SK-MEL-5 (cell line): ENCODE measurements around the gene RC3H2. TPM values are rescaled to one million over a fixed set of nuclear protein-coding genes. Genes with fewer than 3 reads are reported as not detected.
"Not testable (repeated sequence)": the region's sequence is repeated elsewhere in the genome, so short reads cannot be mapped to it uniquely, and the experiment has no call there.

Experiments
- DNase-seq: peaks from one replicate; pipeline ENCODE4 v3.0.0-alpha.2; 2016; ENCODE audit warnings: low read depth, low spot score
- in situ Hi-C: cut with HindIII; loops from 2 replicates; pipeline ENCODE4 v1.10.0; 2016; ENCODE audit warnings: low sequenced_read_pairs, high pct_unique_total_duplicates, low pct_unique_long_range_greater_than_20kb
- total RNA-seq: library from RNA; depleted of rRNA; stranded (reverse); fragments of >200 nt; shearing (Covaris generic); gene quantifications from 2 replicates; pipeline ENCODE4 v1.2.3, GENCODE V29; 2014

Gene RC3H2
- total RNA-seq, 1 experiment from 2014 or later, result 44.7 TPM

- no peak for DNase-seq
Measured at GRCh38 chr9:122819791-122820489, 85.2 kb downstream of the RC3H2 start.

GRCh38 chr9:122819326-122819725 is 85.8 kb downstream of the RC3H2 start:
- no peak for DNase-seq
- in situ Hi-C loops, result no loop called here

More at GRCh38 chr9:122819791-122820489, 85.2 kb downstream of the RC3H2 start:
- in situ Hi-C loops, result no loop called here

DNA sequence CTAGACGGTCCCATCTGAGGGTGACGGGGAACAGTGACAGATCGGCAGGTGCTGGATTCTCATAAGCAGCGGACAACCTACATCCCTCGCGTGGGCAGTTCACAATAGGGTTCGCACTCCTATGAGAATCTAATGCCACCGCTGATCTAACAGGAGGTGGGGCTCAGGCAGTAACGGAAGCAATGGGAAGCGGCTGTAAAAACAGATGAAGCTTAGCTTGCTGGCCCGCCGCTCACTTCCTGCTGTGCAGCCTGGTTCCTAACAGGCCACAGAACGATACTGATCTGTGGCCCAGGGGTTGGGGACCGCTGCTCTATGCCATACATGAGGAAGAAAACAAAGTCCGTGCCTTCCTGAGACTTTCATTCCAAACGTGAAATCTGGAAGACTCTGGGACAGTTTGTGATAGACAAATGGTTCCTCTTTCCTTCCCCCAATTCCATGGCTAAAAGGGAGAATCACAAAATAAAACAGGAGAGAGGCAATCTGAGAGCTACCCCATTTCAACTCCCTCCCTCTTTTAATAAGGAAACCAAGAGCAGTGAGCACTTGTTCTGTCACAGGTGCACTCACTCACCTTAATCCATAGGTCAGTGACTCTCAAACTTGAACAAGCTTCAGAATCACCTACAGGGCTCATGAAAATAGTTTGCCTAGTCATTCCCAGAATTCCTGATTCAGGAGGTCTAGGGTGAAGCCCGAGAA is 88.8 kb downstream of the RC3H2 start:
- DNase-seq, result no peak
- in situ Hi-C loops, result no loop called here

- DNase-seq, result no peak
Measured at GRCh38 chr9:122815544-122815943, 89.6 kb downstream of the RC3H2 start.

GRCh38 chr9:122814545-122814944 is 90.6 kb downstream of the RC3H2 start:
- DNase-seq, result no peak
- in situ Hi-C loops, result no loop called here

More at GRCh38 chr9:122815544-122815943, 89.6 kb downstream of the RC3H2 start:
- in situ Hi-C loops, result no loop called here

DNA sequence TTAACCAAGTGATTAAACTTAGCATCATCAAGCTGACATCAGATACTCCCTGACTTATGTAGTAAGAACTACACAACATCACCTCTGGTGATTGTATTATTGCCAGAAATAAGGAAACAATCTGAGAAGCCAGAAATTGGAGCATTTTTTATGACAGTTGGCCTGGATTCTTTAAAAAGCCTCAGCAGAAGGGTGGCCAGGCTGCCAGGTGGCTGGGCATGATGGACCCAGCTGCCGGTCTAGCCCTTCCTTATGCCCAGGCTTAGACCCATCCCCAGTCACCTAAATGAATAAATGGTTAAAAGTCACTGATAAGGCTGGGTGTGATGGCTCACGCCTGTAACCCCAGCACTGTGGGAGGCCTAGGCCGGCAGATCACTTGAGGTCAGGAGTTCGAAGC is 92.4 kb downstream of the RC3H2 start:
- no peak for DNase-seq
- in situ Hi-C loops, result no loop called here

DNA sequence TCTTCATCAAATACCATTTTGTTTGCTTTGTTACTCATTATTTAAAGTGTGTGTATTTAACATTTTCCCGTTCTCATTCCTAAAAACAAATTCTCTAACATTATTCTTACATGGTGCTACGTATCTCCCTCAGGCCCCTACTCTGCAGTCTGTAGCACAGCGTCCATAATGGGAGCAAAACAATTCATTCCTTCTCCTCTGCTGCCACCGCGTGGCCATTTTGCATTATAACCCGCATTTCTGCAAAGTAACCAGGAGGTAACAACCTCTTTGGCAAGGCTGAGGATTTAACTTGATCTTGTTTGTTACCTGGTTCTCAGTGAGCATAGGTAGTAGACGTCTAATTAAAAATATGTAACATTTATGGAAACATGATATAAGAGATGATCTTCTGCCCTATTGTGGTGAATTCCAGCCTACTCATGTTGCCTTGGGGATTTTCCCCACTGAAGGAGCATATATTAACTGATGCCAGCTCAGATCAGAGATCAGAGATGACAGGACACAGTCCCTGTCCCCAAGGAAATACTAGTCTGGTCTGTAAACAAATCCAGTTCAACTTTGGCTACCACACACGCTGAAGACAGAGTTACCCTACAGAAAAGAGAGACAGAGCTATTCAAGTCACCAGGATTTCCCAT is 94.7 kb downstream of the RC3H2 start:
- peak; percentile 87 for DNase-seq
- in situ Hi-C loops, result no loop called here

DNA sequence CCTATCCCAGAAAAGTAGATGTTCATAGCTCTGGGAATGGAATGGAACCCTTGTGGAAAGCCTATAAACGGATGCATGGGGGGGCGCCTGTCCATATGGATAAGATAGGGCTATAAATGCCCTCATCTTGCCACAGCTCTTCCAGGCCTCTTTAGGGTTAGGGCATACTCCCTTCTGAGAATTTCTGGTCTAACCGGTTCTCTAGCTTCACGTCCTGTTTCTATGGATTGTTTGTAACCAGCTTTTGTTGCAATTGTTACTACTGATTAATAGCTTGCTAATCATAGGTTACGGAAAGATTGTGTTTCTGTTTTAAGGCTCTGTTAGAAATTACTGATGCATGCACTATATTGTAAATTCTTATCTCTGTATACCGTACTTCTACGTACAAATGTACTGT is 95.9 kb downstream of the RC3H2 start:
- DNase-seq, in situ Hi-C loops: not testable (repeated sequence)

- in situ Hi-C loops, result no loop called here
- no peak for DNase-seq
Measured at GRCh38 chr9:122808141-122808540, 97.0 kb downstream of the RC3H2 start.

- no peak for DNase-seq
- in situ Hi-C loops, result no loop called here
Measured at GRCh38 chr9:122807271-122807900, 97.8 kb downstream of the RC3H2 start.

- in situ Hi-C loops, result no loop called here
- DNase-seq, result no peak
Measured at GRCh38 chr9:122806661-122807060, 98.5 kb downstream of the RC3H2 start.

DNA sequence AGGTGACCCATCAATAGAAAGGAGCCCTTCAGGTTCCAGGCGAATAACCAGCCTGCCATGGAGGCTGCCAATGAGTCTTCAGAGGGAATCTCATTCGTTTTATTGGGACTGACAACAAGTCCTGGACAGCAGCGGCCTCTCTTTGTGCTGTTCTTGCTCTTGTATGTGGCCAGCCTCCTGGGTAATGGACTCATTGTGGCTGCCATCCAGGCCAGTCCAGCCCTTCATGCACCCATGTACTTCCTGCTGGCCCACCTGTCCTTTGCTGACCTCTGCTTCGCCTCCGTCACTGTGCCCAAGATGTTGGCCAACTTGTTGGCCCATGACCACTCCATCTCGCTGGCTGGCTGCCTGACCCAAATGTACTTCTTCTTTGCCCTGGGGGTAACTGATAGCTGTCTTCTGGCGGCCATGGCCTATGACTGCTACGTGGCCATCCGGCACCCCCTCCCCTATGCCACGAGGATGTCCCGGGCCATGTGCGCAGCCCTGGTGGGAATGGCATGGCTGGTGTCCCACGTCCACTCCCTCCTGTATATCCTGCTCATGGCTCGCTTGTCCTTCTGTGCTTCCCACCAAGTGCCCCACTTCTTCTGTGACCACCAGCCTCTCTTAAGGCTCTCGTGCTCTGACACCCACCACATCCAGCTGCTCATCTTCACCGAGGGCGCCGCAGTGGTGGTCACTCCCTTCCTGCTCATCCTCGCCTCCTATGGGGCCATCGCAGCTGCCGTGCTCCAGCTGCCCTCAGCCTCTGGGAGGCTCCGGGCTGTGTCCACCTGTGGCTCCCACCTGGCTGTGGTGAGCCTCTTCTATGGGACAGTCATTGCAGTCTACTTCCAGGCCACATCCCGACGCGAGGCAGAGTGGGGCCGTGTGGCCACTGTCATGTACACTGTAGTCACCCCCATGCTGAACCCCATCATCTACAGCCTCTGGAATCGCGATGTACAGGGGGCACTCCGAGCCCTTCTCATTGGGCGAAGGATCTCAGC is 104.8 kb downstream of the RC3H2 start, which contains the start of gene OR1K1:
TSS of gene OR1K1 (plus strand) at position 58 of the 995 bp plus-strand sequence. CDS start at position 58, 0 bp downstream.
- DNase-seq, result no peak
- in situ Hi-C loops, result no loop called here

GRCh38 chr9:122797316-122798063 is 107.7 kb downstream of the RC3H2 start:
- in situ Hi-C loops, result no loop called here
- DNase-seq, result no peak
